Measurements from ENCODE around the gene INTS13.
A peak's percentile ranks its signal among the peaks of the same experiment; 100 is the strongest.
"Not testable (repeated sequence)": the region's sequence is repeated elsewhere in the genome, so short reads cannot be mapped to it uniquely, and the experiment has no call there.

Gene INTS13, protein sequence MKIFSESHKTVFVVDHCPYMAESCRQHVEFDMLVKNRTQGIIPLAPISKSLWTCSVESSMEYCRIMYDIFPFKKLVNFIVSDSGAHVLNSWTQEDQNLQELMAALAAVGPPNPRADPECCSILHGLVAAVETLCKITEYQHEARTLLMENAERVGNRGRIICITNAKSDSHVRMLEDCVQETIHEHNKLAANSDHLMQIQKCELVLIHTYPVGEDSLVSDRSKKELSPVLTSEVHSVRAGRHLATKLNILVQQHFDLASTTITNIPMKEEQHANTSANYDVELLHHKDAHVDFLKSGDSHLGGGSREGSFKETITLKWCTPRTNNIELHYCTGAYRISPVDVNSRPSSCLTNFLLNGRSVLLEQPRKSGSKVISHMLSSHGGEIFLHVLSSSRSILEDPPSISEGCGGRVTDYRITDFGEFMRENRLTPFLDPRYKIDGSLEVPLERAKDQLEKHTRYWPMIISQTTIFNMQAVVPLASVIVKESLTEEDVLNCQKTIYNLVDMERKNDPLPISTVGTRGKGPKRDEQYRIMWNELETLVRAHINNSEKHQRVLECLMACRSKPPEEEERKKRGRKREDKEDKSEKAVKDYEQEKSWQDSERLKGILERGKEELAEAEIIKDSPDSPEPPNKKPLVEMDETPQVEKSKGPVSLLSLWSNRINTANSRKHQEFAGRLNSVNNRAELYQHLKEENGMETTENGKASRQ

DNA sequence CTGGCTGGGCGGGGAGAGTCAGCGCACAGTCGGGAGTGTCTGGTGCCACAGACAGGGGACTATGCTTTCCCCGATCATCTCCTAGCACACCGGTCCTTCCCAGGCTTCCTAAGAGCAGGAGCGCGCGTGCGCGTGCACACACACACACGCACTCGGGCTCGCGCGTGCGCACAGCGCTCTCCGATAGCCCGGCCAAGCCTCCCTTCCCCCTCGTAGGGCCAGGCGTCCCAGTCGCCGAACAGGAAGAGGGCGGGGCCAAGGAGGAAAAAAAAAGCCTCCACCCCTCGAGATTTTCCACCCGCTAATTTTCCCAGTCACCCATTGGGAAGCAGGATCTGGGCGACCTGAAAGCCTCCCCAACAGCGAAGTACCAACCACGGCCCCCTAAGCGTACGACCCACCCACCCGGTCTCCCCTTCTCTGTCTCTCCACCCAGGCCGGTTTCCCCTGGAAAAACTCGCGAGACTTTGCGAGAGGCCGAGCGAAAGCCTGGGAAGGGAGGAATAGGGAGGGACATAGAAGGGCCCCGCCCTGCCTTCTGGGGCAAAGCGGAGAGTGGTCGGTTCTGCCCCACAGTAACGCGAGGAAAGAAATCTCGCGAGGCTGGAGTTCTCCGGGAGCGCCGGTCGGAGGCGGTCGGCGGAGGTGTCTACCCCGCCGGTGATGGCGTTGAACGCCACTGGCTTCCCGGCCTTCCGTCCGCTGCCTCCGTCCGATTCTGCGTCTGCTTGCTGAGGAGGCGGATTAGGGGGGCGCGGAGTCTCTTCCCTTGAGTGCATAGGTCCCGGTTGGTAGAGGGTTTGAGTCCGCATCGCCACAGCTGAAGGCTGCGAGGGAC is at the start of gene INTS13, which contains the start of gene FGFR1OP2:
Gene INTS13, minus strand, starts transcription at position 119 of the 838 bp plus-strand sequence. CDS start 1,178 bp downstream, outside the sequence.
Gene FGFR1OP2, plus strand, starts transcription at position 608 of the 838 bp plus-strand sequence. CDS start 15,689 bp downstream, outside the sequence.
- DNase-seq = peak; percentile 94 to 99 (median 97)
- intact Hi-C loops (cut with DNase I) = loop anchor here (2.0 to 10.0 kb wide), 2 partner anchors 77 to 83 kb away; partner anchors contain the start of gene TM7SF3

DNA sequence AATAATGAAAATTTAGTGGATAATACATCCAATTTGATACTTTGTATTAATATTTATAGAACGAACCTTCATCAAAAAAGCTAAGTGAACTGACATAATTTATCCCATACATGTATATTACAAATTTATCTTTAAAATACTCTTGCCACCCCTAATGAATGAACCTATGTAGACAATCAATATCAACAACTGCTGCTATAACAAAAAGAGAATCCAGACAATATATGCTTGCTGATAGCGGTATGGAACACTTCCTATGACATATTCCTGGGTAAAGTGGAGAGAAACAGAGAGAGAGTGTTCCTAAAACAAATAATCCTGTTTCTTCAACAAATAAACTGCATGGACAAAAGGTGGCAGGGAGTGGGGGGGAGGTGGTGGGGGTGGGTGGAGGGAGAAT is 45.1 kb upstream of the INTS13 start:
- intact Hi-C loops (cut with DNase I) = no loop called here
- no peak for DNase-seq

DNA sequence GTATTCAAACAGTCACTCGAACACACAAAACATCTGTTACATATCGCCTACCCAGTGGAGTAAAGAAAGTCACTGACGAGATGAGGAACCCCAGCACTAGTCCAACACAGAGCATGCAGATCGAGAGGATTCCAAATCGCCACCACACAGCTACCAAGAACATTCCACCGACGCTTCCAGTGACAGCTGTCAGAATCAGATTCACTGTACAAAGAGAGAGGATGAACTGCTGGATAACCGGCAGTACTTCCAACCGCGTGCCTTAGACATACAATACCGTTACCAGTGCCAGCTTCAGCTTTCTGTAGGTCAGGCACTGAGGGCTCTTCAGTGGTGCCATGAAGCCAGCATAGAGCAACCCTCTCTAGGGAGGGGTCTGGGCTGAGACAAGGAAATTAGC is 42.0 kb upstream of the INTS13 start:
- DNase-seq = peak in 1 of 42 donors; percentile 3
- intact Hi-C loops (cut with DNase I) = no loop called here

DNA sequence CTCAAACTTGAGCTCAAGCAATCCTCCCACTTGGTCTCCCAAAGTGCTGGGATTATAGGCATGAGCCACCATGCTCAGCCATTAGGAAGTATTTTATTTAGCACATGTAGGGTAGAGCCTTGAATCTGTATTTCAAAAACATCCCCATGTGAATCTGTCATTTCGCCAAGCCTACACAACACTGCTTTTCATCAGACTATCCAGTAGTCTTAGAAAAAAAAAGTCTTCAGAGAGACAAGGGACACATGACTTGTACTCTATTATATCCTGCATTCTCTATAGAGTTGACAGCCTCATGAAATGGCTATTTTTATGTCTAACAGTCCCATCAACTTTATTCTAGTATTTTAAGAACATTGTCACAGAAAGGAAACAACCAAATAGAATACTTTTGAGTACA is 41.0 kb upstream of the INTS13 start:
- intact Hi-C loops (cut with DNase I) = no loop called here
- peak in 2 of 42 donors; percentile 19 to 31 for DNase-seq

DNA sequence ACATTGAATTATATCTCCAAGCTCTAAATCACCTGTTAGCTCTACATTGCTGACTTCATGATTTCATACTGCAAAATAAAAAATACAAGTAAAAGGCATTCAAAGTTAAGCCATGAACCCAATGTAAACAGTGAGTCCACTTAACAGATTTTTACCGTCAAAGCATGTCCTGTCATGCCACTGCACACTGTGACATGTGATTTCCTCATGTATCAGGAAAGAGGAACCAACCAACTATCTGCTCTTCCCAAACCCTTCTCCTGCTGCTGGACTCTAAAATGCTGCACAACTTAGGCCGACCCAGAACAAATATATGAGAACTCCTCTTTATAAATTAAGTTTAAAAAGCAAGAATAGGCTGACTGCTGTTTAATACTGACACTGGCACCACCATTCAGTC is 38.9 kb upstream of the INTS13 start:
- intact Hi-C loops (cut with DNase I) = no loop called here
- no peak for DNase-seq

DNA sequence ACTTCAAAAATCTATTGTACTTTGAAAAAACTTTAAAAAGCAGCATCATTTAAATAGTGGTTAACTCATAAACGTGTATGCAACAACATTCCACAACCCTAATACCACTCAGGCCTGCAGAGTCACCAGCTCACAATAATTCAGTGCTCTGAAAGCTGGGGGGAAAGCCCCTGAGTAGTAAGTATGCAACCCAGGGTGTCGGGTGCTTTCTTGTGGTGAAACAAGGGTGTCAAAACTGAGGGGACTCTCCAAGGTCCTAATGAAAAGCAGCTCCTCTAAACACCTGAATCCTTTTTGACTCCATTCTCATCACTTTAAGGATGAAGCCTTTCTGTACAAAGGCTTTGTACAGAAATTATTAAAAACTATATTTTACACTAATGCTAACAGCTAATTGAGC is 34.2 kb upstream of the INTS13 start:
- no peak for DNase-seq
- intact Hi-C loops (cut with DNase I) = no loop called here

DNA sequence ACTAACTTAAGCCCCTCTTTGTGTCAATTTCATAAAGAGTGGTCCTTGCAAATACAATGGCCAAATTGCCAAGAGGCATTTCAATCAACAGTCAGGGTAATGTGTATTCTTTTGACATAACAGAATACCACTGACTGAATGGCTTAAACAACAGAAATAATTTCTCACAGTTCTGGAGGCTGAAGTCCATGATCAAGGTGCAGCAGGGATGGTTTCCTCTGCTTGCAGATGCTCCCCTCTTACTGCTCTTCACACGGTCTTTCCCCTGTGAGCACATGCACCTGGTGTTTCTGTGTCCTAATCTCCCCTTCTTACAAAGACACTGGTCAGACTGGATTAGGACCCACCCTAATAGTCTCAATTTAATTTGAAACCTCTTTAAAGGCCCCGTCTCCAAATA is 32.4 kb upstream of the INTS13 start:
- intact Hi-C loops (cut with DNase I) = no loop called here
- no peak for DNase-seq

DNA sequence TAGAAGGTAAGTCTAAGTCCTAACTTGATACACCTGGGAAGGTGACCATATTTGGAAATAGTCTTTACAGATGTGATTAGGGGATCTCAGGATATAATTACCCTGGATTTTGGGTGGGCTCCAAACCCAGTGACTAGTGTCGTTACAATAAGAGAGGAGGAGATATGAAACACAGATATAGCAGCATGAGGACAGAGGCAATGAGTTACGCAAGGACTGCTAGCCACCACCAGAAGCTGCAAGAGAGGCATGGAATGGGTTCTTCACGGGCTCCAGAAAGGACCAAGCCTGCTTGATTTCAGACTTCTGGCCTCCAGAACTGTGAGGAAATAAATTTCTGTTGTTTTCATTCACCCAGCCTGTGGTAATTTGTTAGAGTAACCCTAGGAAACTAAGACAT is 29.1 kb upstream of the INTS13 start:
- intact Hi-C loops (cut with DNase I) = no loop called here
- DNase-seq = no peak

DNA sequence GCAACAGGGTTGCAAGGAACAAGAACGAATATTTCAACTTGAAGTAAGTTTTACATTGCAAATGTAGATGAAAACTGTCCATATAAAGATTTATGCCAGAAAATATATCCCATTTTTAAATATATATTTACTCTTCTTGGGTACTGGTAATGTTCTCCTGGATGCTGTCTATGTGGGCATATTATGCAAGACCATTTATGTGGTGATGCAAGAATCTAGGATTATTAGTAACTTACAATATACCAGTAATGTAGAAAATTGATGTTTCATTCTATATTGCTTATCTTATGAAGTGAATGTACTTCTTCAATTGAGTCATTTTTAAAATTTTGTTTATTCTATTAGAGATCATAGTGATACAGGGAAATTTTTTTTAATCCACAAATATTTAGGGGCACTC is 25.6 kb upstream of the INTS13 start:
- no peak for DNase-seq
- intact Hi-C loops (cut with DNase I) = no loop called here

DNA sequence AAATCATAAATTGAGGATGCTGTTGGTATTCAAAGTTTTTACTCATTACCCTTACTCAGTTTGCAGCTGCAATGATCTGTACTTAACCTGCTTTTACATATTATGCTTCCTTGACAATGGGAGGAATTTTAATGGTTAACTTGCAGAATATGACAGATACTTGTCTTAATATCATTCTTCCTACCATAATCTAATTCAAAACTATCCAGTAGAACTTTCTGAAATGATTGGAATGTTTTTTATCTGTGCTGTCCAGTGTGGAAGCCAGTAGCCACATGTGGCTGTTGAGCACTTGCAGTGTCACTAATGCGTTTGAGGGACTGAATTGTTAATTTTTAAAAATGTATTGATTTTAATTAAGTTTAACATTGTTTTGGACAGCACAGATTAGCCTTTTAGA is 24.0 kb upstream of the INTS13 start:
- DNase-seq = no peak
- intact Hi-C loops (cut with DNase I) = no loop called here

DNA sequence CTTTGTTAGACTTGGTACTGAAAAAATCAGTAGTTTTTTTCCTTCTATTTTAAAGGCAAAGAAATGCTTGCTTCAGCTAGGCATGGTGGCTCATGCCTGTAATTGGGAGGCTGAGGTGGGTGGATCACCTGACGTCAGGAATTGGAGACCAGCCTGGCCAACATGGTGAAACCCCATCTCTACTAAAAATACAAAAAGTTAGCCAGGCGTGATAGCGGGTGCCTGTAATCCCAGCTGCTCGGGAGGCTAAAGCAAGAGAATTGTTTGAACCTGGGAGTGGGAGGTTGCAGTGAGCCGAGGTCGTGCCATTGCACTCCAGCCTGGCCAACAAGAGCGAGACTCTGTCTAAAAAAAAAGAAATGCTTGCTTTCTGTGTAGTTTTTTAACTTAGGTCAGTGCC is 23.6 kb upstream of the INTS13 start:
- intact Hi-C loops (cut with DNase I); DNase-seq: not testable (repeated sequence)

DNA sequence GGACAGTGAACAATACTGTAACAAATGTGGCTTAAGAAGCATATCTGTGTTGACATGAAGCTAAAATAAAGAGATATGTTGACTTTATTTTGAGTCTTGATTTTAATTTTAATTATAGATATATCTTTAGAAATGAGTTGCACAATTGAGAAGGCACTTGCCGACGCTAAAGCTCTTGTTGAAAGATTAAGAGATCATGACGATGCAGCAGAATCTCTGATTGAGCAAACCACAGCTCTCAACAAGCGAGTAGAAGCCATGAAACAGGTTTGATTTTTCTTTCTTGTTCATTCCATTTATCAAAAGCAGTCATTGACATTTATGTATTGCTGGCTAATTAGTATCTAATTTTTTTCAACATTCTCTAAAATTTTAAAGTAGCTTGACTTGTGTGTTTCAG is 16.2 kb upstream of the INTS13 start:
- intact Hi-C loops (cut with DNase I) = no loop called here
- DNase-seq = no peak

DNA sequence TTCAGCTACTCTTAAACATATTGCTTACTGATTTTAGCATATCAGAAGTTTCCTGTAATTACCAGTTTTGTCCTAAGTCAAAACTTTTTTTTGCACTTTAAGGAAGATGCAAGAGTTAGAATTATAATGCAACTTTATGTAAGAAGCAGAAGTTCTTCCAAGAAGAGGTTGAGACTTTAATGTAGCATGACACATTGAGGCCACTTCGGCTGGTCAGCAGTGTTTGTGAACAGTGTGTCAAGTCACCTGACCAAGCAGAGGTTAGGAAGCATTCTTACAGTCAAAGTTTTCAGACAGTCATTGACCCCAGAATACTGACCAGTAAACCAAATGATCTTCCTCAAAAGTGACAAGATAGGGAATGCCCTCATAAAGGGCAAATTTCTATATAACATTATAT is 15.7 kb upstream of the INTS13 start:
- intact Hi-C loops (cut with DNase I) = no loop called here
- peak in 2 of 42 donors; percentile 9 to 49 for DNase-seq

DNA sequence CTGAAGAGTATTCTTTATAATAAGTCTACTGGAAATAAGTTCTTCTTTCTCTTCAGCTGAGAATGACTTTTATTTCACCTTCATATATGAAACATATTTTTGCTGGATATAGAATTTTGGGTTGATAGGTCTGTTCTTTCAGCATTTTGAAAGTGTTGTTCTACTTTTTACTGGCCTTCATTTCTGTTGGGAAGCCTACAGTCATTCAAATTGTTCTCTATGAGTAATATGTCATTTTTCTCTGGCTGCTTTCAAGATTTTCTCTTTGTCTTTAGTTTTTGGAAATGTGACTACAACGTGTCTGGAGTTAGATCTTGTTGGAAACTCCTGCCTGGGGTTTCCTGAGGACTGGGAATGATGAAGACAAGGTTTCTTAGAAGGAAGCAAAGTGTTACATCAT is 10.5 kb upstream of the INTS13 start:
- DNase-seq = no peak
- intact Hi-C loops (cut with DNase I) = no loop called here

DNA sequence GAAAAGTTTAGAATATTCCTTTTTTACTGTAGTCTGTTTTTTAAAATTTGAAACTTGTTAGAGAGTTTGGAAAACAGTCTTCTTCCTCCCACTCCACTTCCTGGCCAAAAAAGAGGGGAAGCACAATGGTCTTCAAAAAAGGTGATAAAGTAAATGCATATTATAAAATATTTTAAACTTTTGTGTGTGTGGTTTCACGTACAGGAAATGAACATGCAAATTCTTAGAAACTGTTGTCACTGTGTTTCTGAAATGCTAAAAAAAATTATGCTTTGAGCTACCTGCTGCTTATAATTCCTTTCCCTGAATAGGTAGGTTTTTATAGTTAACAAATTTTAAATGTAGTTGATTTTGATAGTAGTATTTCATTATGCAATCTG is 3.4 kb upstream of the INTS13 start:
- no peak for DNase-seq
- intact Hi-C loops (cut with DNase I) = no loop called here

DNA sequence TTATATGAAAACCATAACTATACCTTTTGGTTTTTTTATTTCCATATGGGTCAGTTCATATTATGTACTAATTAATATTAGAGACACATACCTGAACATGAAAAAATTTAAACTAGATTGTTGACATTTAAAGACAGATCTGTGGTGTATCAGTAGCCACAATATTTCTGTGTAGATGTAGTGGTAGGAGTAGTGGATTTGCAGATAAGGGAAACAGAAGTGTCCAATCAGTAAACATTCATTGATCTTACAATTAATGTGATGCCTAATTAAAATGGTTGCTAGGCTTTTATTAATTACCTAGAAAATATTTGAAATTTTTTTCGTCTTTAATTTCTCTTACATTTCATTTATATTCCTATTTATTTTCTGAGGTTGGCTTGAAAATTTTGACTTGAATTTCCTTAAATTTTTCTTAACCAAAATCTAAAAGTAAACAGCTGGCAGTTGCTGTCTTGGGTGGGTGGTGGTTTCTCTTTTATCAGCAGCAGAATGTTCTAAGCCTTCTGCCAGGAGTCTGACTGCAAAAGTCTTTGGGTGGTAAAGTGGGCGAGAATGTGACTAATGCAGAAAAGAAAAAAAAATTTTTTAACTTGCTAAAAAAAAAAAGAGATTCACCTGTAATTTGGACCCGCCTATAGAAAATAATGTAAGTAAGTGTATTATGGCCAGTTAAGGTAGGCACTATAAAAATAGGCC is 2.9 kb upstream of the INTS13 start:
- intact Hi-C loops (cut with DNase I) = no loop called here
- DNase-seq = peak in 14 of 42 donors; percentile 11 to 76 (median 40)

DNA sequence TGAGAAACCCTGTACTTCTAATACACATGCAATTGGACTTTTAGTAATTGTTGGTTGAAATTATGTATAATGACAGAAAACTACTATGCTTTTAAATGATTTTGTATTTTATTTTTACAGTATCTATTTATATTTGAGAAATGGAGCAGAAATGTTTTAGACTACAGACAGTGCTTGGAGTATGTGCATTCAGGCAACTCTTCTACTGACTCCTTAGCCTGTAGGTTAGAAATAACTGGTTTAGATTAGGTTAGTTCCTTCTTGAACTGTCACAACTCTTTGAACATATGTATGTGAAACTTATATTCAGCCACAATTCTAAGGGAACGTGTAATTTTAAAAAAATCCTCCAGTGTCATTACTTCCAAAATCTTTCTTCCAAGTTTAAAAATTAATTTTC is 2.2 kb upstream of the INTS13 start:
- no peak for DNase-seq
- intact Hi-C loops (cut with DNase I) = loop anchor here (2.0 to 10.0 kb wide), 2 partner anchors 75 to 85 kb away; partner anchors contain the start of gene TM7SF3

DNA sequence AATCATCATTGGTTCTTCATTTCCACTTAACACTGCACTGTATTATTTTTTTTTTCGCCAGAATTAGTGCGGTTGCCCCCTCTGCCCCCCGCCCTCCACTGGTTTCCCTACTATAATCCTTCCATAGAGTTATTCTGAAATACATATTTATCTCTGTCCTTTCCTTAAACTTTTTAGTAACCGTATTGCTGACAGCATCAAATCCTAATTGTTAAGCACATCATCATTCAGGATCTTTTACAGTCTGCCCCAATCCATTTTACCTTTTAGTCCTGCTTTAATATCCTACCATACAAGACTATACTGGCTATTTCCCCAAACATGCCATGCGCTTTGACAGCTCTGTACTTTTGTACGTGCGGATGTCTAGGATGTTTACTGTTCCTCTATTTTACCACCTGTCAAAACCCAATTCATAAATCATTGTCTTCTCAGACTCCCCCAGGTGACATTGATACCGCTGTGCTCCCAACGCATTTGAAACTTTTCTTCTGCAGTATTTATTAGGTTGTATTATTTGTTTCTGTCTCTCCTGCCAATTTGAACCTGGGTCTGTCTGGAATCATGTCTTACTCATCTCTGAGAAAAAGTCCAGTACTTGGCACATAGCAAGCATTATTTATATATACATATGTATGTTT is 1.5 kb upstream of the INTS13 start:
- DNase-seq = no peak
- intact Hi-C loops (cut with DNase I) = loop anchor here (2.0 to 10.0 kb wide), 2 partner anchors 75 to 85 kb away; partner anchors contain the start of gene TM7SF3

Data from head of caudate nucleus (tissue), 42 donors.